Mesendoderm (in vitro differentiated cells): ENCODE data around the gene LNPK.
A peak's percentile ranks its signal among the peaks of the same experiment; 100 is the strongest.

Experiments
- DNase-seq: peaks from one replicate; pipeline ENCODE4 v3.0.0; 2013
- H2AK5ac ChIP-seq: 2 replicates; pipeline ENCODE4 v1.6.1; 2013; ENCODE audit warnings: low read length, inconsistent platforms
- H2BK120ac ChIP-seq: 2 replicates; pipeline ENCODE4 v1.6.1; 2013; ENCODE audit warnings: low read depth, mild to moderate bottlenecking, low read length, moderate library complexity, mixed read lengths
- H2BK15ac ChIP-seq: replicated peaks from 2 replicates; pipeline ENCODE4 v1.6.1; 2013; ENCODE audit warnings: low read depth, mild to moderate bottlenecking, moderate library complexity
- H2BK5ac ChIP-seq: 2 replicates; pipeline ENCODE4 v1.6.1; 2013; ENCODE audit warnings: low read length, inconsistent platforms
- H3K18ac ChIP-seq: 2 replicates; pipeline ENCODE4 v1.6.1; 2013; ENCODE audit warnings: mild to moderate bottlenecking, low read length, mixed read lengths
- H3K23ac ChIP-seq: one replicate; pipeline ENCODE4 v1.6.1; 2013; ENCODE audit warnings: low read length
- H3K27ac ChIP-seq: 2 replicates; pipeline ENCODE4 v1.5.1; 2013; ENCODE audit warnings: low read depth, mild to moderate bottlenecking, inconsistent platforms, low read length, moderate library complexity
- H3K27me3 ChIP-seq: 2 replicates; pipeline ENCODE4 v1.6.1; 2013; ENCODE audit warnings: low read length, control low read depth, mild to moderate bottlenecking, inconsistent platforms; ENCODE audit not compliant: insufficient read depth, poor library complexity
- H3K36me3 ChIP-seq: 2 replicates; pipeline ENCODE4 v1.6.1; 2013; ENCODE audit warnings: low read length, inconsistent platforms; ENCODE audit not compliant: control insufficient read depth, insufficient read depth
- H3K4ac ChIP-seq: one replicate; pipeline ENCODE4 v1.6.1; 2013; ENCODE audit warnings: low read depth, mild to moderate bottlenecking, low read length, moderate library complexity
- H3K4me1 ChIP-seq: 2 replicates; pipeline ENCODE4 v1.6.1; 2013; ENCODE audit warnings: low read depth, low read length, inconsistent platforms; ENCODE audit not compliant: control insufficient read depth
- H3K4me2 ChIP-seq: 2 replicates; pipeline ENCODE4 v1.6.1; 2013; ENCODE audit warnings: low read length
- H3K4me3 ChIP-seq: 2 replicates; pipeline ENCODE4 v1.5.1; 2013; ENCODE audit warnings: mild to moderate bottlenecking, low read length
- H3K56ac ChIP-seq: one replicate; pipeline ENCODE4 v1.6.1; 2013; ENCODE audit warnings: low read length
- H3K79me1 ChIP-seq: 2 replicates; pipeline ENCODE4 v1.6.1; 2013; ENCODE audit warnings: low read length, inconsistent platforms
- H3K79me2 ChIP-seq: 2 replicates; pipeline ENCODE4 v1.6.1; 2013; ENCODE audit warnings: mild to moderate bottlenecking, low read length; ENCODE audit not compliant: control insufficient read depth, insufficient read depth
- H3K9ac ChIP-seq: 2 replicates; pipeline ENCODE4 v1.6.1; 2013; ENCODE audit warnings: low read length, inconsistent platforms
- H4K5ac ChIP-seq: one replicate; pipeline ENCODE4 v1.6.1; 2013; ENCODE audit warnings: low read length
- H4K8ac ChIP-seq: one replicate; pipeline ENCODE4 v1.6.1; 2013; ENCODE audit warnings: low read depth, mild to moderate bottlenecking, control low read depth, low read length, moderate library complexity
- WGBS: extraction: QIAGEN DNeasy Blood & Tissue Kit; methylation state at CpG from one replicate; pipeline ENCODE4 v1.1.7; 2013; ENCODE audit warnings: low lambda C conversion rate, missing lambda C conversion rate; ENCODE audit not compliant: insufficient coverage; ENCODE audit errors: extremely low coverage; 5-methylcytosine and 5-hydroxymethylcytosine counted together

The LNPK gene

GRCh38 chr2:176025932-176026331 is 23.9 kb upstream of the LNPK start:
- Histone ChIP-seq H3K4me2 (no peak overlapping the region), H3K27me3 (no peaks in the 10 kb centered on the region), H3K36me3 (no peaks in the 10 kb centered on the region), H3K79me2 (no peaks in the 10 kb centered on the region), H3K18ac (no peak overlapping the region), H2BK120ac (no peak overlapping the region), H3K27ac (no peak overlapping the region), H2AK5ac (no peak overlapping the region), H2BK15ac (no peak overlapping the region), H3K23ac (no peak overlapping the region), H4K5ac (no peak overlapping the region), H3K79me1 (no peaks in the 10 kb centered on the region), H3K4me3 (no peak overlapping the region), H3K56ac (no peak overlapping the region), H2BK5ac (no peak overlapping the region), H3K9ac (no peak overlapping the region), H3K4ac (no peak overlapping the region), H3K4me1 (no peaks in the 10 kb centered on the region), H4K8ac (no peak overlapping the region)
- no CpG with 5 or more reads among the region's 4 CpGs for WGBS
- DNase-seq = no peak

- WGBS = no CpG with 5 or more reads among the region's 2 CpGs
- Histone ChIP-seq H3K9ac (no peak overlapping the region), H3K23ac (no peak overlapping the region), H4K5ac (no peak overlapping the region), H2AK5ac (no peak overlapping the region), H3K36me3 (no peaks in the 10 kb centered on the region), H2BK120ac (no peak overlapping the region), H3K79me2 (no peaks in the 10 kb centered on the region), H3K4ac (no peak overlapping the region), H3K27me3 (no peaks in the 10 kb centered on the region), H3K4me3 (no peak overlapping the region), H3K4me1 (no peaks in the 10 kb centered on the region), H3K18ac (no peak overlapping the region), H3K4me2 (no peak overlapping the region), H3K27ac (no peak overlapping the region), H2BK15ac (no peak overlapping the region), H4K8ac (no peak overlapping the region), H2BK5ac (no peak overlapping the region), H3K56ac (no peak overlapping the region), H3K79me1 (no peaks in the 10 kb centered on the region)
- DNase-seq = no peak
These were observed 22.0 kb upstream of the LNPK start for GRCh38 chr2:176024083-176024482.

GRCh38 chr2:176022048-176022447 is 20.0 kb upstream of the LNPK start:
- Histone ChIP-seq H3K27ac (no peak overlapping the region), H2AK5ac (no peak overlapping the region), H2BK15ac (no peak overlapping the region), H3K4me1 (no peaks in the 10 kb centered on the region), H3K4me2 (no peak overlapping the region), H3K36me3 (no peaks in the 10 kb centered on the region), H3K56ac (no peak overlapping the region), H3K4ac (no peak overlapping the region), H3K27me3 (no peaks in the 10 kb centered on the region), H3K79me1 (no peaks in the 10 kb centered on the region), H3K4me3 (no peak overlapping the region), H3K9ac (no peak overlapping the region), H2BK5ac (no peak overlapping the region), H3K18ac (no peak overlapping the region), H4K5ac (no peak overlapping the region), H2BK120ac (no peak overlapping the region), H4K8ac (no peak overlapping the region), H3K79me2 (no peaks in the 10 kb centered on the region), H3K23ac (no peak overlapping the region)
- no CpG with 5 or more reads among the region's 1 CpG for WGBS
- DNase-seq = no peak

- Histone ChIP-seq H2BK5ac (no peak overlapping the region), H4K5ac (no peak overlapping the region), H3K23ac (no peak overlapping the region), H3K4me3 (no peak overlapping the region), H3K4me2 (no peak overlapping the region), H2BK120ac (no peak overlapping the region), H3K27me3 (no peaks in the 10 kb centered on the region), H3K9ac (no peak overlapping the region), H3K79me1 (no peaks in the 10 kb centered on the region), H2BK15ac (no peak overlapping the region), H3K4me1 (no peaks in the 10 kb centered on the region), H3K4ac (no peak overlapping the region), H3K18ac (no peak overlapping the region), H3K79me2 (no peaks in the 10 kb centered on the region), H3K56ac (no peak overlapping the region), H2AK5ac (no peak overlapping the region), H4K8ac (no peak overlapping the region), H3K27ac (no peak overlapping the region), H3K36me3 (no peaks in the 10 kb centered on the region)
- no CpG with 5 or more reads among the region's 6 CpGs for WGBS
- DNase-seq = no peak
These were observed 18.3 kb upstream of the LNPK start for GRCh38 chr2:176020400-176020799.

GRCh38 chr2:176018708-176019107 is 16.6 kb upstream of the LNPK start:
- H3K18ac ChIP-seq = no peak overlapping the region
- no peak overlapping the region for H2BK5ac ChIP-seq
- no peak overlapping the region for H4K5ac ChIP-seq
- no peak overlapping the region for H3K56ac ChIP-seq
- H3K4me1 ChIP-seq = no peaks in the 10 kb centered on the region
- H3K36me3 ChIP-seq = no peaks in the 10 kb centered on the region
- H2BK120ac ChIP-seq = no peak overlapping the region
- H3K9ac ChIP-seq = no peak overlapping the region
- no peaks in the 10 kb centered on the region for H3K79me2 ChIP-seq
- H2AK5ac ChIP-seq = no peak overlapping the region
- no peak overlapping the region for H3K23ac ChIP-seq
- no CpG with 5 or more reads among the region's 1 CpG for WGBS
- H3K4ac ChIP-seq = no peak overlapping the region
- no peak overlapping the region for H4K8ac ChIP-seq
- DNase-seq = peak; percentile 14
- no peak overlapping the region for H2BK15ac ChIP-seq
- H3K27me3 ChIP-seq = no peaks in the 10 kb centered on the region
- no peak overlapping the region for H3K4me2 ChIP-seq
- no peaks in the 10 kb centered on the region for H3K79me1 ChIP-seq
- no peak overlapping the region for H3K27ac ChIP-seq
- no peak overlapping the region for H3K4me3 ChIP-seq

GRCh38 chr2:176009445-176009844 is 7.4 kb upstream of the LNPK start:
- H3K4me3 ChIP-seq = no peak overlapping the region
- no peak overlapping the region for H3K9ac ChIP-seq
- H2BK15ac ChIP-seq = no peak overlapping the region
- H2AK5ac ChIP-seq = no peak overlapping the region
- no peak overlapping the region for H2BK5ac ChIP-seq
- no peak overlapping the region for H3K27ac ChIP-seq
- DNase-seq = no peak
- no peak overlapping the region for H4K8ac ChIP-seq
- no peak overlapping the region for H4K5ac ChIP-seq
- H3K79me1 ChIP-seq = no peaks in the 10 kb centered on the region
- no peaks in the 10 kb centered on the region for H3K27me3 ChIP-seq
- no peaks in the 10 kb centered on the region for H3K4me1 ChIP-seq
- H3K4me2 ChIP-seq = no peak overlapping the region
- H3K56ac ChIP-seq = no peak overlapping the region
- no peak overlapping the region for H3K23ac ChIP-seq
- H3K79me2 ChIP-seq = no peaks in the 10 kb centered on the region
- H3K4ac ChIP-seq = no peak overlapping the region
- no peak overlapping the region for H2BK120ac ChIP-seq
- no peaks in the 10 kb centered on the region for H3K36me3 ChIP-seq
- no peak overlapping the region for H3K18ac ChIP-seq
- WGBS = 100% methylated on average over 2 of the region's 2 CpGs
